HG02610 (cell line): ENCODE measurements around the gene PRKAR2A.
"Not testable (repeated sequence)": the region's sequence is repeated elsewhere in the genome, so short reads cannot be mapped to it uniquely, and the experiment has no call there.

Experiments
- ATAC-seq: cut with Tn5 transposase; IDR thresholded peaks from one replicate; pipeline ENCODE4 v1.9.1; 2021; ENCODE audit warnings: mild to moderate bottlenecking, moderate library complexity; ENCODE audit not compliant: unreplicated experiment

The PRKAR2A gene

DNA sequence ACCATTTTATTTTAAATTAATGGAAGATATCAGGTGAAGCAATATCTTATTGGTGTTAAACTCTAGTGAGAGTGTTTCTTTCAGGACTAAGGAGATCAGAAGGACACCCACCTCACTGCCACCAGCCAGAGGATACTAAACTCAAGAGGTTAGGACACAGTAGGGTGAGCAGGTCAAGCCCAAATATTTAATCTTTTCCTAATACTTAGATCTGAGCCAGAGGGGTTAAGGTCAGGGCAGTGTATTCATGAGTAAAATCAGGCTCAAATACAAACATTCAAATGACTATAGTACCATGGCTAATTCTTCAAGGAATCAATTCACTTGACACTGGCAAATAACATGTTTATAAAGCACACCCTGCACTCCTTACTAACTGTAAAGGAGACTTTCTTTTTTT is 65.6 kb downstream of the PRKAR2A start:
- ATAC-seq, result no peak

- ATAC-seq, result not testable (repeated sequence)
Observed at GRCh38 chr3:48778565-48778964, 69.1 kb downstream of the PRKAR2A start.

GRCh38 chr3:48776854-48777253 is 70.8 kb downstream of the PRKAR2A start:
- ATAC-seq, result no peak

DNA sequence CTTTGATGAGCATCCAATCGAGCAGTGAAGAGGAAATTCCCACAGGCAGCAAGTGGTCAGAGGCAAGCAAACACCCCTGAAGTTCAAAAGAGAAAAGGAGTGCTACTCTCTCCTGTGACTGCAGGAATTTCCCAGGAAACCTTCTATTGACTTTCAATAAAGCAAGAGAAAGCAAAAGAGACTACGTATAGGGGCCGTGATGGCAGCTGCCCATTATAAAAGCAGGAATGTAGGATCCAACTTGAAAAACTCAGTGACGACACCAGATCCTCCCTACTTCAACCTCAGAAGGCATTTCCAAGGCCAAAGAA is 77.5 kb downstream of the PRKAR2A start:
- no peak for ATAC-seq

DNA sequence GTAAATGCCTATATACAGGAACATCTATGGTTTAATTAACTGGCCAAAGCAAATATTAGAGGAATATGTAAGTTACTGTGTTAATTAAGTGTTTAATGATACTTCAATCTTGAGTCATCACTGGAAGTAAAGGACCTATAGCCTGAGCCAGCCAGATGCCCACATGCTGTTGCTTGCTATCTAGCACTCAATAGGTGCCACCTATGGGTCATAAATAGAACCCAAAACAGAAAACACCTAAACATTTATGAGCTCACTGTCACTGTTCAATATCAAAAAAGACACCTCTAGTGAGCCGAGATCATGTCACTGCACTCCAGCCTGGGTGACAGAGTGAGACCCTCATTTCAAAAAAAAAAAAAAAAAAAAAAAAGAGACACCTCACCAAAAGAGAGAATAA is 82.3 kb downstream of the PRKAR2A start:
- no peak for ATAC-seq

DNA sequence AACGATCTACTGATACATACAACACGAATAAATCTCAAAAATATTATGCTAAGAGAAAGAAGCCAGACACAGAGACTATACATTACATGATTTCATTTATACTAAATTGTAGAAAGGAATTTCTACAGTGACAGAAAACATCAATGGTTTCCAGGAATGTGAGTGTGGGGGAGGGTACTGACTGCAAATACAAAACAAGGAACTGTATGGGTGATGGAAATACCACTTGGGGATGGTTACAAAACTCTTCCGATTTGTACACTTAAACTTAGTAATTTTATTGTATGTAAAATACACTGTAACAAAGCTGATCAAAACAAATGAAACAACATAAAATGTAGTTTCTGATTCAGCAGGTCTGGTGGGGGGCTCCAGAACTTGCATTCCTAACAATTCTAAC is 84.9 kb downstream of the PRKAR2A start:
- ATAC-seq, result no peak

GRCh38 chr3:48759991-48760540 is 87.6 kb downstream of the PRKAR2A start:
- not testable (repeated sequence) for ATAC-seq

DNA sequence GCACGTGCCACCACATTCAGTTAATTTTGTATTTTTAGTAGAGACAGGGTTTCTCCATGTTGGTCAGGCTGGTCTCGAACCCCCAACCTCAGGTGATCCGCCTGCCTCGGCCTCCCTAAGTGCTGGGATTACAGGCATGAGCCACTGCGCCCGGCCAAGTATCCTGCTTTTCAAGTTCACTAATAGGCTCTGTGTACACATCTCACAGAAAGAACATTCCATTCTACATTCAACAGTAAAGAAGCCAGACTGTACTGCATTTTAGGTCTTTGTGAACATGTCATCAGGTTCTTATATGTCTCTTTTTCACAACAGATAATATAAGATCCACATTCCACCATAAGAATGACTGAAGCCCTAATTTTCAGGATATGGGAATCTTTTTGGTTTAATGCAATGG is 88.1 kb downstream of the PRKAR2A start:
- not testable (repeated sequence) for ATAC-seq

GRCh38 chr3:48759071-48759470 is 88.6 kb downstream of the PRKAR2A start:
- ATAC-seq, result no peak

- no peak for ATAC-seq
Observed at GRCh38 chr3:48756640-48757039, 91.0 kb downstream of the PRKAR2A start.

DNA sequence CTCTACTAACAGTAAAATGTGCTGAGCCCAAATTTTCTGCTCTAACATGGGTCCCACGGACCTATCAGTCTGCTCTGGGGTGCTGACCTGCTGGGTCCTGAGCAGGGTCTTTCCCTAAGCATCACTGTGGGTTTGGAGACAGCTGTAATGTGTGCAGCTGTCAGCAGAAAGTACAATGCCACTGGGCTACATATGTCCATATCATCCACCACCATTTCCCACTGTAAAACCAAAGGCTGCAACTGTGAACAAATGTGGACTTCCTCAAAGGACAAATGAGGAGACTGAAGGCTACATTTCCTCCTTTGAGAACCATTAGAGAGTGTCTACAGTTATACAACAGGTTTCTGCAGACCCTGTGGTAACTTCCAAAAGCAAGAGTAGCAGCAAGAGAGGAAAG is 96.8 kb downstream of the PRKAR2A start:
- ATAC-seq, result no peak

DNA sequence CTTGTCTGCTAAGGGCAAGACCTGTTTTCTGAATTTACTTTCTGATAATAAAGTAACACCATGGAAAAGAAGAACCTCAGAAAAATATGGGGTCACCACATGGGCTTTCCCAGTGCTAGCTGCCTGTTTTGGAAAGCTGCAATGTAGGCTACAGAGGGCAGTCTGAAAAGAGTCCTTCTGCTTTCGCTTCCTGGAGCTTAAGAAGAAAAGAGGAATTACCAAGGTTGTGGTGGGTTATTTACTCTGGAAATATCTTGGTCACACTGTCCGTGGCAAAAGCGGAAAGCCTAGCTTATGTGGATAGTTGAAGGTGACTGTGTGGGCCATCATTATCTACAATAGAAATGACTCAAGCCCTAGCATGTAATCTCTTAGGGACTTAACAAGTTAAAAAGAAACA is 98.9 kb downstream of the PRKAR2A start:
- ATAC-seq, result no peak

- no peak for ATAC-seq
Observed at GRCh38 chr3:48747706-48748105, 100.0 kb downstream of the PRKAR2A start.

DNA sequence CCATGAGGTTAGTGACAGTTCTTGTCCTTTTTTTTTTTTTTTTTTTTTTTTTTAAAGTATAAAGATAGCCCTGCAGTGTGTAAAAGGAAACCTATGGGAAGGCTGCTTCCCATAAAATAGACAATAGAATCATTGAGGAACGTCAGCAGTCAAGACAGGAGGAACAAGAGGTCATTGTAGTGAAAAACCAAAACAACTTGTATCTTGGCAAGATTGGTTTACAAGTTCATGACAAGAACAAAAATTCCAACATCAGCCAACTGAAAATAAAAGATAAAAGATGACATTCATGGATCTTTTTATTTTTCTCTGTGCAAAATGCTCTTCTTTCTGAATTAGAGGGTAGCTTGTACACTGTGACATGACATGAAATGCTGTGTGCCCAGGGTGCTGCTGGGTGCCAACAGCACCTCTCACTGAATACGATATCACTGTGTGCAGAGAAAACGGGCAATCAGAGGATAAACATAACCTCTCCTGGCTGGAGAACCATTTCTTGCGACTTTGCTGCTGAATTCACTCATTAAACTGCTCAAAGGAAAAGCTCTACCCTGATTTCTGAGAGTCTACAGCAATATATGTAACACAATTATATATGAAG is 100.6 kb downstream of the PRKAR2A start:
- no peak for ATAC-seq

DNA sequence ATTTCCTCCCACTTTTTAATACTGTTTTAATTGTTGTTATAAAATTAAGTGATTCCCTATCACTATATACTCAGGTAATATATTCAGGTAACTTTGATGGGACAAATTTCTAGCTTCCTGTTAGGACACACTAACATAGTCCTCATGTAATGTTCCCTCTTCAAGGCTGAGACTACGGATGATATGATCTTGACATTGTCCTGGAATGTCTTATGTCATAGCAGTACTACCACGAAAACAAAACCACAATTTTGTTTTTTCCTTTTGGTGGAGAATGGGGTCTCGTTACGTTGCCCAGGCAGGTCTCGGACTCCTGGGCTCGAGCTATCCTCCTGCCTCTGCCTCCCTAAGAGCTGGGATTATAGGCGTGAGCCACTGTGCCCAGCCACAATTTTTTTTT is 103.9 kb downstream of the PRKAR2A start:
- no peak for ATAC-seq

GRCh38 chr3:48741226-48741625 is 106.4 kb downstream of the PRKAR2A start:
- ATAC-seq, result not testable (repeated sequence)

- peak; percentile 75 for ATAC-seq
Observed at GRCh38 chr3:48739955-48740823, 107.5 kb downstream of the PRKAR2A start.

DNA sequence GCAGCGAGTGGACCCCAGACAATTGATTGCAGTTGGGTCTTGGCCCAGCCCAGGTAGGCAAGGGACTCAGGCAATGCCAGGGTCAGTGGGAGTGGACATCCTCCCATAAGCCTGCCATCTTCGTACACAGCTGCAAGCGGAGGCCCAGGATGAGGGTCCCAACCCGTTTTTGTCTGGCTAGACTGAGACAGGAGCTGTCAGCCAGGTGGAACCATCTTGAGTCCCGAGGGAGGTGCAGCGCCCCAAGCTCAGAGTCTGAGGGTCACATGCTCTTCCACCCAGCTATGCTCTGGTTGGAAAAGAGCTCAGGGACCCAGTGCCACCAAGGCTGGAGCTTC is 108.1 kb downstream of the PRKAR2A start:
- peak; percentile 15 for ATAC-seq

DNA sequence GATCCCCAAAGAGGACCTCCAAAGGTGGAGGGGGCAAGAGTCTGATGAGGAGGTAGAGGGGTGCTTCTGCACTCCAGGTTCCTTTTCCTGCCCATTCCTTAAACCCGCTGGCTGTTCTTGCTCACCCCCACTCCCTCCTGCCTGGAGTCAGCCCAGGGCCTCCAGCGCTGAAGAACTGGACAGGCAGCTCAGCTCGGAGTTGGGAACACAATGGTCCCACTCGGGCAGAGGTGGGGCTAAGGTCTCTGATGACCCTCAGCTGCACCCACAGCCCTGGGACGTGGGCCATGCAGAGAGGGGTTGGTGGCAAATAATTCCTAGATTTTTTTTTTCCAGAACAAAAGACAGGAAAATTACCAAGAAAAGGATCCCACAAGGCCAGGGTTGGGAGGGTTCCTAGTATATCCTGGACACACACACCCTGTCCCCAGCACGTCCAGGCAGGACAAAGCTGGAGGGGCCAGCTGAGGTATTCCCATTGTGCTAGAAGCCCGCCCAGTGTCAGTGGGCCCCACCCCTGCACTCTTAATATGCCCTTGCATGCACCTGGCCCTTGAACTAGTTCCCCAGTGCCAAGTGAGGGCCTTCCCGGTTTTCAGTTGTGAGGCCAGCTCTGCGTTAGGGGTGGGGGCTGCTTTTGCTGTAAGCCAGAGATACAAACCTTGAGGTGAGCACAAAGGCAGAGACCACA is 108.6 kb downstream of the PRKAR2A start:
- ATAC-seq, result no peak

GRCh38 chr3:48738144-48738536 is 109.5 kb downstream of the PRKAR2A start:
- no peak for ATAC-seq

- not testable (repeated sequence) for ATAC-seq
Observed at GRCh38 chr3:48735075-48735767, 112.5 kb downstream of the PRKAR2A start.
